ENCODE measurements around the gene BEND7.
"Not testable (repeated sequence)": the region's sequence is repeated elsewhere in the genome, so short reads cannot be mapped to it uniquely, and the experiment has no call there.

BEND7 gene
- 0 to 0.66 (median 0) reads per million in 9 experiments for total RNA-seq

DNA sequence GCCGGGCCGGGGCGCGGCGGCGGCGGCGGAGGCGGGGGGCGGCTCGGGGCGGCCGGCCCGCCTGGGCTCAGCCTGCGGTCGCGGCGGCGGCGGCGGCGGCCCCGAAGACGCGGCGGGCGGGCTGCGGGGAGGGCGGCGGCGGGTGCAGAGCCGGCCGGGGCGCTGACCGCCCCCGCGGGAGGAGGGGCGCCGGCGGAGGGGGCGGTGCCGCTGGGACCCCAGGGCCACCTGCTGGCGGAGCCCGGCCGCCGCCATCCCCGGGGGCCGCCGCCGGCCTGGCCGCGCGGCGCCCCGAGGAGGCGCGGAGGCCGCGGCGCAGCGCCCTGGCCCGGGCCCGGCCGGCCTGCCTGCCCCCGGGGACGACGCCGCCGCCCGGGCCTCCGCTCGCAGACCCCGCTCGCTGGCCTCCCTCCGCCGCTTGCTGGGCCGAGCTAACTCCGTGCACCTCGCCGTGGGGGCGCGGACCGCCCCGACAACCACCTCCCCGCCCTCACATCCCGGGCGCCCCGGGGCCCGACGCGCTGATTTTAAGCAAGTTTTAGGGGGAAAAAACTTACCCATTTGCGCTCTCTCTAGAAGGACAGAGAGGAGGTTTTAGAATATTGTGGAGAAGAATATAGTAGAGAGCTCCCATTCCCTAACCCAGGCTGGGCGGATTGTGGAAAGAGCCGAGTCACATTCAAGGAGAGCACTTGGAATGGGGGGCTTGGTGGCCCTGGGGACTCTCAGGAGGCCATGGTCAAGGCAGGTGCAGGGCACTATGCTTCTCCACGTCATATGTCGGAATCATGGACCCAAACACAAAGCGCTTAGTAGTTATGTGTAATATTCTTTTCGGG is at the start of gene BEND7:
BEND7 (minus strand) TSS at position 140 of the 839 bp plus-strand sequence. CDS start 481 bp downstream, outside the sequence.
- H3K27ac Mint-ChIP-seq = no peak within 1 kb of the TSS

DNA sequence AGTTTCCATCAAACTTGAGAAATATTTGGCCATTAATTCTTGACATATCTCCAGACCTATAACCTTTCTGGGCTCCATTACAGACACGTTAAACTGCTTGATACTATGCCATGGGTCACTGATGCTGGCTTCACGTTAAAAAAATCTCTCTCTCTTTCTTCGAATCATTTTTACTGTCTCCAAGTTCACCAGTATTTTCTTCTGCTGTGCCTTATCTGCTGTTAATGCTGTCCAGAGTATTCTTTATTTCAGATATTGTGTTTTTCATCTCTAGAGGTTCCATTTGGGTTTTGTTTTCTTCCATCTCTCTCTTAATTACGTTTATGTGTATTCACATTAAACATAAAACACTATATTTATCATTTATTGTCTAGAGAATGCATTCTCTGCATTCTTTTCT is 45.1 kb upstream of the BEND7 start:
- no peak for DNase-seq
- H3K9me3 Mint-ChIP-seq = peaks cover 8 to 10% of the 10 kb centered on the region in 2 donors
- ATAC-seq (replicated peaks) = no peak
- H3K4me1 Mint-ChIP-seq (ENCODE audit: low read depth in 2 of 2) = no peaks in the 10 kb centered on the region
- H3K27me3 Mint-ChIP-seq = peaks cover 44 to 47% of the 10 kb centered on the region in 2 donors
- H3K36me3 Mint-ChIP-seq (ENCODE audit: insufficient read depth) = no peaks in the 10 kb centered on the region
- no peak overlapping the region for H3K27ac Mint-ChIP-seq
- peak overlapping the region in 1 of 2 donors; percentile 3 for H3K4me3 Mint-ChIP-seq

More for the DNA sequence above, at the start of gene BEND7:
- DNase-seq = no peak
- peak within 1 kb of the TSS; percentile 48 to 64 for H3K4me3 Mint-ChIP-seq
- H3K27me3 Mint-ChIP-seq = peaks cover 66 to 78% of the 10 kb centered on the region in 2 donors
- H3K9me3 Mint-ChIP-seq = no peaks in the 10 kb centered on the region
- H3K36me3 Mint-ChIP-seq (ENCODE audit: insufficient read depth) = no peaks in the 10 kb centered on the region
- peaks cover 0 to 5% of the 10 kb centered on the region in 2 donors for H3K4me1 Mint-ChIP-seq (ENCODE audit: low read depth in 2 of 2)
- peak; percentile 29 for ATAC-seq (replicated peaks)

DNA sequence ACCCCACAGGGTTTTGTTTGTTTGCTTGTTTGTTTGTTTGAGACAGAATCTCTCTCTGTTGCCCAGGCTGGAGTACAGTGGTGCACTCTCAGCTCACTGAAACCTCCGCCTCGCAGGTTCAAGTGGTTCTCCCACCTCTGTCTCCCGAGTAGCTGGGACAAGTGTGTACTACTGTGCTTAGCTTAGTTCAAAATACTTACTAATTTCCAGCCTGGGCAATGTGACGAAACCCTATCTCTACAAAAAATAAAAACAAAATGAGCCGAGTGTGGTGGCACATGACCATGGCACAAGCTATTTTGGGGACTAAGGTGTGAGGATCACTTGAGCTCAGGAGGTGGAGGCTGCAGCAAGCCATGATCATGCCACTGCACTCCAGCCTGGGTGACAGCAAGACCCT is 42.7 kb upstream of the BEND7 start:
- peaks cover 8 to 10% of the 10 kb centered on the region in 2 donors for H3K9me3 Mint-ChIP-seq
- no peak overlapping the region for H3K4me3 Mint-ChIP-seq
- ATAC-seq (replicated peaks) = no peak
- no peaks in the 10 kb centered on the region for H3K4me1 Mint-ChIP-seq (ENCODE audit: low read depth in 2 of 2)
- H3K36me3 Mint-ChIP-seq (ENCODE audit: insufficient read depth) = no peaks in the 10 kb centered on the region
- H3K27ac Mint-ChIP-seq = no peak overlapping the region
- no peak for DNase-seq
- H3K27me3 Mint-ChIP-seq = peaks cover 42 to 45% of the 10 kb centered on the region in 2 donors

DNA sequence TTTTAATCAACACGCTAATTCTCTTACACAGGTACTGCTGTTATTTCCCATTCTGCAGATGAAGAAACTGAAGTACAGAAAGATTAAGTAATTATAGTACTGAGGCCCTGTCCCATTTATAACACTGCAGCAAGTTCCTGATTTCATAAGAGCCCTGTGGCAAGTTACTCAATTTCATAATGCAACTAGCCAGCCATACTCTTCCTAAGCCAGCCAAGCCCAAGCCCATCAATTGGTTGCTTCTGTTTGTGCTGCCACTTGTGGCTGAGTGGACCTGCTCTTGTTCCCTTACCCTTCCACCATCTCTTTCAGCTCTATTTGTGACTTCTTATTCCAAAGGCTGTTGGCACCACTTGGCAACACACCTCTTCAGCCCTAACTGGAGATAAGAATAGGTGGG is 38.2 kb upstream of the BEND7 start:
- no peaks in the 10 kb centered on the region for H3K4me1 Mint-ChIP-seq (ENCODE audit: low read depth in 2 of 2)
- peaks cover 54 to 71% of the 10 kb centered on the region in 2 donors for H3K27me3 Mint-ChIP-seq
- no peaks in the 10 kb centered on the region for H3K9me3 Mint-ChIP-seq
- ATAC-seq (replicated peaks) (no peak), DNase-seq (no peak)
- H3K36me3 Mint-ChIP-seq (ENCODE audit: insufficient read depth) = no peaks in the 10 kb centered on the region
- no peak overlapping the region for H3K4me3 Mint-ChIP-seq
- no peak overlapping the region for H3K27ac Mint-ChIP-seq

GRCh38 chr10:13564576-13564975 is 35.8 kb upstream of the BEND7 start:
- no peaks in the 10 kb centered on the region for H3K4me1 Mint-ChIP-seq (ENCODE audit: low read depth in 2 of 2)
- H3K9me3 Mint-ChIP-seq = no peaks in the 10 kb centered on the region
- H3K27me3 Mint-ChIP-seq = peaks cover 50 to 72% of the 10 kb centered on the region in 2 donors
- DNase-seq = no peak
- no peak overlapping the region for H3K27ac Mint-ChIP-seq
- H3K4me3 Mint-ChIP-seq = no peak overlapping the region
- ATAC-seq (replicated peaks) = no peak
- H3K36me3 Mint-ChIP-seq (ENCODE audit: insufficient read depth) = no peaks in the 10 kb centered on the region

GRCh38 chr10:13563481-13564445 is 34.9 kb upstream of the BEND7 start:
- Mint-ChIP-seq H3K36me3 (ENCODE audit: insufficient read depth) (no peaks in the 10 kb centered on the region), H3K9me3 (no peaks in the 10 kb centered on the region), H3K4me3 (no peak overlapping the region), H3K27ac (no peak overlapping the region), H3K4me1 (ENCODE audit: low read depth in 2 of 2) (no peaks in the 10 kb centered on the region), H3K27me3 (peaks cover 41 to 63% of the 10 kb centered on the region in 2 donors)
- ATAC-seq (replicated peaks) (no peak), DNase-seq (no peak)

DNA sequence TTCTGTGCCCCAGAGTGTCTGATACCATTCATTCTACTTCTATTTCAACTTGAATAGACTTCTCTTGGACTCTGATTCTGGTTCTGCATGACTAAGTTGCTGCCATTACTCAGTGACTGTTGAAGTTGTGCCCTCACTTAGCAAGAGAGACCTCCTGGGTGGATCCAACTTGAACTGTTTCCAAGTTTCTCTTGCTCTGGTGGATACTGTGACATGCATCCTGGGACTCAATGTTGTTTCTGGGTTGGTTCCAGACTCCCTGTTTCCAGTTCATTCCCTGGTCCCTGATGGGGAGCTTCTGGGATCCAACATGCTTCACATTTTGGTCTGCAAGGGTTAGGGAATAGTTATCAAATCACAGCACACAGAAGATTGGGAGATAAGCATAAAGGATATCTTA is 31.8 kb upstream of the BEND7 start:
- Mint-ChIP-seq H3K36me3 (ENCODE audit: insufficient read depth) (no peaks in the 10 kb centered on the region), H3K4me3 (no peak overlapping the region), H3K9me3 (no peaks in the 10 kb centered on the region), H3K27me3 (peaks cover 29 to 48% of the 10 kb centered on the region in 2 donors), H3K27ac (no peak overlapping the region), H3K4me1 (ENCODE audit: low read depth in 2 of 2) (no peaks in the 10 kb centered on the region)
- no peak for ATAC-seq (replicated peaks)
- no peak for DNase-seq

GRCh38 chr10:13559124-13559700 is 30.4 kb upstream of the BEND7 start:
- DNase-seq (no peak), ATAC-seq (replicated peaks) (no peak)
- Mint-ChIP-seq H3K4me3 (no peak overlapping the region), H3K4me1 (ENCODE audit: low read depth in 2 of 2) (no peaks in the 10 kb centered on the region), H3K36me3 (ENCODE audit: insufficient read depth) (no peaks in the 10 kb centered on the region), H3K27ac (no peak overlapping the region), H3K9me3 (no peaks in the 10 kb centered on the region), H3K27me3 (peaks cover 23 to 34% of the 10 kb centered on the region in 2 donors)

GRCh38 chr10:13555884-13556510 is 27.2 kb upstream of the BEND7 start:
- peaks cover 0 to 6% of the 10 kb centered on the region in 2 donors for H3K9me3 Mint-ChIP-seq
- no peaks in the 10 kb centered on the region for H3K36me3 Mint-ChIP-seq (ENCODE audit: insufficient read depth)
- H3K27ac Mint-ChIP-seq = no peak overlapping the region
- H3K27me3 Mint-ChIP-seq = peaks cover 13 to 25% of the 10 kb centered on the region in 2 donors
- no peak for DNase-seq
- H3K4me3 Mint-ChIP-seq = no peak overlapping the region
- H3K4me1 Mint-ChIP-seq (ENCODE audit: low read depth in 2 of 2) = no peaks in the 10 kb centered on the region
- no peak for ATAC-seq (replicated peaks)

DNA sequence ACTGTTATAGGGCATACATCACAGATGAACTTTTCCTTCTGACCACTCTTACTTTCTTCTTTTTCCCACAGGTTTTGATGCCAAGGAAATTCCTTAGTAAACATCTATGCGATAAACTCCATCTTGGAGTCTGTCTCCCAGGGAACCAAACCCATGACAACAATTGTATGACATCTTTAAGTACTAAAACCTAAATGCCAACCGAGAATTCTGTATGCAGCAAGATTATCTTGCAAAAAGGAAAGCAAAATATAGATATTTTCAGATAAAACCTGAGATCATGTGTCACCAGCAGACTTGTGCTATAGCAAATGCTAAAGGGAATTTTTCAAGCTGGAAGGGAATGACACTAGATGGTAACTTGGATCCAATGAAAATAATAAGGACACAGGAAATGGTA is 22.0 kb upstream of the BEND7 start:
- DNase-seq (no peak), ATAC-seq (replicated peaks) (no peak)
- Mint-ChIP-seq H3K27ac (no peak overlapping the region), H3K4me1 (ENCODE audit: low read depth in 2 of 2) (no peaks in the 10 kb centered on the region), H3K9me3 (peaks cover 0 to 14% of the 10 kb centered on the region in 2 donors), H3K4me3 (no peak overlapping the region), H3K36me3 (ENCODE audit: insufficient read depth) (no peaks in the 10 kb centered on the region), H3K27me3 (peaks cover 33 to 41% of the 10 kb centered on the region in 2 donors)

DNA sequence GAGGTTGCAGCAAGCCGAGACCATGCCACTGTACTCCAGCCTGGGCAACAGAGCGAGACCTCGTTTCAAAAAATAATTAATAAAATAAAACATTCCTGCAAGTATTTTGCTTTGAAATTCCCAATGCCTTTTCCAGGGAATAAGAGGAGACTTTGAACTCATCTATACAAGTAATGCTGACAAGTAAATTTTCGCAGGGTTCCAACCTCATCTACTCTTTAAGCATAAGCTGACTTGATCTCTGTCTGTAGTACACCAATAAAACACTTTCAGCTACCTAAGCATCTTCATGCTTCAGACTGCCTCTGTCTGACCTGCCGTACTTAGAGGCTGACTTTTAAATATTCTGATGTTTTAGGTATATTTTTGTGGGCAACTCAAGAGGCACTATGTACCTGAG is 13.7 kb upstream of the BEND7 start:
- H3K27ac Mint-ChIP-seq = no peak overlapping the region
- ATAC-seq (replicated peaks) = no peak
- H3K36me3 Mint-ChIP-seq (ENCODE audit: insufficient read depth) = no peaks in the 10 kb centered on the region

DNA sequence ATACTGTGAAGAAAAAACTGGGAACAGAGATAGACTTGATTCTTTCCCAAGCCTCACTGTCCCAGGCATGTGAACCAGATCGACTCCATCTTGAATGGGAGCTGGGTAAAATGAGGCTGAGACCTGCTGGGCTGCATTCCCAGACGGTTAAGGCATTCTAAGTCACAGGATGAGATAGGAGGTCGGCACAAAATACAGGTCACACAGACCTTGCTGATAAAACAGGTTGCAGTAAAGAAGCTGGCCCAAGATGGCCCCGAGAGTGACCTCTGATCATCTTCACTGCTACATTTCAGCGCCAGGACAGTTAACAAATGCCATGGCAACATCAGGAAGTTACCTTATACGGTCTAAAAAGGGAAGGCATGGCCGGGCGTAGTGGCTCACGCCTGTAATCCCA is 9.2 kb upstream of the BEND7 start:
- H3K4me1 Mint-ChIP-seq (ENCODE audit: low read depth in 2 of 2); DNase-seq; H3K4me3 Mint-ChIP-seq; H3K36me3 Mint-ChIP-seq (ENCODE audit: insufficient read depth); H3K9me3 Mint-ChIP-seq; ATAC-seq (replicated peaks); H3K27ac Mint-ChIP-seq: not testable (repeated sequence)
- H3K27me3 Mint-ChIP-seq = peaks cover 73 to 84% of the 10 kb centered on the region in 2 donors

More for the DNA sequence above, 13.7 kb upstream of the BEND7 start:
- H3K9me3 Mint-ChIP-seq = no peaks in the 10 kb centered on the region
- H3K4me3 Mint-ChIP-seq = no peak overlapping the region
- DNase-seq = no peak
- H3K27me3 Mint-ChIP-seq = peaks cover 55 to 82% of the 10 kb centered on the region in 2 donors
- H3K4me1 Mint-ChIP-seq (ENCODE audit: low read depth in 2 of 2) = no peaks in the 10 kb centered on the region
